DMS79 (cell line): ENCODE data around the gene RASAL1.

Source experiments
- DNase-seq: peaks from one replicate; lab custom pipeline; 2025; lab: John Stamatoyannopoulos, UW

RASAL1 gene

DNA sequence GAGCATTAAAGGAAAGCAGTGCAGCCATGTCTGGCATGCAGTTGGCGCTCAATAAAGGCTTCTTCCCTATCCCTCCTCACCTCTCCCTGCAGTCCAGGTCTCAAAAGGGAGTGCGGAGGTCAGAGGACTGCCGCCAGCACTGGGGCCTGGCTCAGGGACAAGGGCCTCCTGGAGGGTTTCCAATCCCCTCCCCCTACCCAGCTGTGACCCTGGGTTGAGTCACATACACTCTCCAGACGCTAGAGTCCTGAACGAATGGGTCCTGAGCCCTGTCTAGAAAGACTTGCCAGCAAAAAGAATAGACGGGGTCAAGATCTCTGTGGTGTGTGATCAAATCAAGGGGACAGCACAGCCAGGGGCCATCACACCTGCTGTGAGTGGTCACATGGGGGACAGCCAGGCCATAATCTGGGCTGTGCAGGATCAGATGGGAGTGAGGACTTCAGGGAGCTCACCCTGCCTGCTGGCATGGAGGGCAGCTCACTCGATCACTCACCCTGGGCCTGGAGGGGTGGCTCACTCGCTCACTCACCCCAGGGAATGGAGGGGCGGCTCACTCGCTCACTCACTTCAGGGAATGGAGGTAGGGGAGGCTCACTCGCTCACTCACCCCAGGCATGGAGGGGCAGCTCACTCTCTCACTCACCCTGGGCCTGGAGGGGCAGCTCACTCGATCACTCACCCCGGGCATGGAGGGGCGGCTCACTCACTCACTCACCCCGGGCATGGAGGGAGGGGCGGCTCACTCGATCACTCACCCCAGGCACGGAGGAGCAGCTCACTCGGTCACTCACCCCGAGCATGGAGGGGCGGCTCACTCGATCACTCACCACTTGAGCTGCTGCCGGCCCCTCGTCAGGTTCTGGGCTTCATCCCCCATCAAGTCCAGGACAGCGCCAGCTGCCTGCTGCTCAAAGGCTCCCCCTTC, 26.8 kb upstream of the RASAL1 start:
- no peak for DNase-seq

DNA sequence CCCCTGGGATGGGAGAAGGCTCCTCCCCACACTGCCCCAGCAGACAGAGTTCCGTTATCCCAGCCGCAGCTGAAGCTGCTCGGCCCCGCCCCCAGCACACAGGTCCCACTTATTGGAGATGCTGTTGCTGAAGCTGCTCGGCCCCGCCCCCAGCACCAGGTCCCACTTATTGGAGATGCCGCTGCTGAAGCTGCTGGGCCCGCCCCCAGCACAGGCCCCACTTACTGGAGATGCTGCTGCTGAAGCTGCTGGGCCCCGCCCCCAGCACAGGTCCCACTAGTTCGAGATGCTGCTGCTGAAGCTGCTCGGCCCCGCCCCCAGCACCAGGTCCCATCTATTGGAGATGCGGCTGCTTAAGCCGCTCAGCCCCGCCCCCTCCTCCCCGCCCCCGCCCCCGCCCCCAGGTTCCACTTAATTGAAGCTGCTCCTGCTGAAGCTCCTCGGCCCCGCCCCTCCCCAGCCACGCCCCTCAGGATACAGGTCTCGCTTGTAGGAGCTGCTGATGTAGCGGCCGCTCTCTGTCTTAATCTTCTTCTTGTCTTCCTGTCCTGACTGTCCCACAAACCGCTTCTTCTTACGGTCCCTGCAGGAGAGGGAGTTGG, 26.0 kb upstream of the RASAL1 start:
- DNase-seq: no peak

- DNase-seq: no peak
Observed at GRCh38 chr12:113159937-113160336, 24.4 kb upstream of the RASAL1 start.

GRCh38 chr12:113158439-113159203, 23.1 kb upstream of the RASAL1 start:
- no peak for DNase-seq

DNA sequence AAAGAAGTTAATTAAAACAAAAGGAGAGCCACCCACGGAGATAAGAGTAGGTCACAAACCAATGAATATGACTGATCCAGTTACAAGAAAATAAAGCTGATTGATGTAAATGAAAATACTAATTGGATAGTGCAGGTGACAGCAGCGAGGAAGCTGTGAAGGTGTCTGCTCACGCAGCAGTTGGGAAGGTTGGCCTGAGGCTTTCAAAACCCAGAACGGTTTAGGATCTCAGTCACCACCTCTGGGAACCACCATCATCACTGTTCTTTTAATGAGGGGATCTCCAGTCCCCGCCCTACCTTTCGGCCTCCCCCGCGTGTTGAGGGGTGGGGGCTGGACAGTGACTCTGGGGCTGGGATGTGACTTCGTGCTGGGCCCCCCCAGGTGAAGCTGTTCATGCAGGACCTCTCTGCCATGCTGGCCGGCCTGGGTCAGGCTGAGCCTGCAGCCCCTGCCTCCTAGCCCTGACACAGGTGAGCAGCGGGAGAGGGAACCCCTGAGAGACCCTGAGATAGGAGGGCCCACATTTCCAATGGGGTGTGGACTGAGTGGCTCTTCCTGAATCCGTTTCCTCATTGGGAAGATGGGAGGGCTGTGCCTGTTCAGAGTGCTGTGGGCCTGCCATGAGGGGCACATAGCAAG, 21.8 kb upstream of the RASAL1 start:
- DNase-seq: no peak

DNA sequence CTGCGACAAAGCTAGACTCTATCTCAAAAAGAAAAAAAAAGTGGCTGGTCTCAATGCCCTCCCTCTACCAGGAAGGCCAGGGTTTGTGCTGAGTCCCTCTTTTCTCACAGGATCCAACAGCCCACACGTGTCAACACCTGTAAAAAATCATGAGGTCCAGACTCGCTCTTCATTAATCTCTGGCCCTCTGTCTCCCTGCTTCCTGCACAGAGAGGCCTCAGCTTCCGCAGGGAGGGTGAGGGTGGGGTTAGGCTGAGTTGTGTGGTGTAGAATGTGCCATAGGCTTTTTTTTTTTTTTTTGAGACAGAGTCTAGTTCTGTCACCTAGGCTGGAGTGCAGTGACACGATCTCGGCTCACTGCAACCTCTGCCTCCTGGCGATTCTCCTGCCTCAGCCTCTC, 20.1 kb upstream of the RASAL1 start:
- DNase-seq: no peak

- no peak for DNase-seq
Observed at GRCh38 chr12:113155060-113155459, 19.5 kb upstream of the RASAL1 start.

- DNase-seq: no peak
Observed at GRCh38 chr12:113154351-113154973, 18.9 kb upstream of the RASAL1 start.

- DNase-seq: peak; percentile 60
Observed at GRCh38 chr12:113152835-113153814, 17.6 kb upstream of the RASAL1 start.

GRCh38 chr12:113152196-113152834, 16.8 kb upstream of the RASAL1 start:
- DNase-seq: no peak

- no peak for DNase-seq
Observed at GRCh38 chr12:113151655-113152054, 16.1 kb upstream of the RASAL1 start.

GRCh38 chr12:113149361-113150150, 14.0 kb upstream of the RASAL1 start, which contains the start of gene CFAP73:
Gene CFAP73, plus strand, starts transcription at chr12:113149724. Its CDS starts 134 bp downstream, at chr12:113149858.
- peak; percentile 63 for DNase-seq

DNA sequence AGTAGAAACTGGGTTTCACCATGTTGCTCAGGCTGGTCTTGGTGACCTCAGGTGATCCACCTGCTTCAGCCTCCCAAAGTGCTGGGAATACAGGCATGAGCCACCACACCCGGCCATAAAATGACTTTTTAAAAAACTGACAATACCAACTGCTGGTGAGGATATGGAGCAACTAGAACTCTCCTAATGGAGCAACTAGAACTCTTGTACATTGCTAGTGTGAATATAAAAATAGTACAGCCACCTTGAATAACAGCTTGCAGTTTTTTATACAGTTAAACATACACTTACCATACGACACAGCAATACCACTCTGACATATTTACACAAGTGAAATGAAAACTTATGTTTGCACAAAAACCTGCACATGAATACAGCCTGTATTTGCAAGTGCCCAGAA, 11.4 kb upstream of the RASAL1 start:
- no peak for DNase-seq

DNA sequence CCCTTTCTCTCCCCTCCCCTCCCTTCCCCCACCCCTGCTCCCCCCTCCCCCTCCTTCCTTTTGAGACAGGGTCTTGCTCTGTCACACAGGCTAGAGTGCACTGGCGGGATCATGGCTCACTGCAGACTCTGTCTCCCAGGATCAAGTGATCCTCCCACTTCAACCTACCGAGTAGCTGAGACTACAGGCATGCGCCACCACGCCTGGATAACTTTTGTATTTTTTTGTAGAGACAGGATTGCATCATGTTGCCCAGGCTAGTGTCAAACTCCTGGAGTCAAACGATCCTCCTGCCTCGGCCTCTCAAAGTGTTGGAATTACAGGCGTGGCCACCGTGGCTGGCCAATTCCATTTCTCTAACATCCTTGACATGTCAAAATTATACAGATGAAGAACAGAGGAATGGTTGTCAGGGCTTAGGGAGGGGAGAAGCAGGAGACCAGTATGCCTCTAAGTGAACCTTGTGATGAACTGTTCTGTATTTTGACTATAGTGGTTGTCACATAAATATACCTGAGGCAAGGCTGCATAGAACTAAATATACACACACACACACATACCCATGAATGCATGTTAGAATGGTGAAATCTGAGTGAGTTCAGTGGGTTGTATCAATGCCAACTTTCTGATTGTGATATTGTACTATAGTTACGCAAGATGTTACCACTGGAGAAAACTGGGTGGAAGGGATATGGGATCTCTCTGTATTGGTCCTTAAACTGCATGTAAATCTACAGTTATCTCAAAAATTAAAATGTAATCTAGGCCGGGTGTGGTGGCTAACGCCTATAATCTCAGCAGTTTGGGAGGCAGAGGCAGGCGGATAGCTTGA, 10.4 kb upstream of the RASAL1 start:
- DNase-seq: no peak

DNA sequence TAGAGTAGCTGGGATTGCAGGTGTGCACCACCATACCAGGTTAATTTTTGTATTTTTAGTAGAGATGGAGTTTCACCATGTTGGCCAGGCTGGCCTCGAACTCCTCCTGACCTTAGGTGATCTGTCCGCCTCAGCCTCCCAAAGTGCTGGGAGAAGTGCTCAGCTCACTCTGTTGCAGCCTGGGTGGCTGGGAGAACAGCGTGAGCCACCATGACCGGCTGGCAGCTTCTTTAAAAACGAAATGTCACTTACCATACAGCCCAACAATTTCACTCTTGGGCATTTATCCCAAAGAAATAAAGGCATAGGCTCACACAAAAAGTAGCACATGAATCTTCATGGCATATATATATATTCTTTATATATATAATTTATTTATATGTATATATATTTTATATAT, 9.2 kb upstream of the RASAL1 start:
- no peak for DNase-seq

- DNase-seq: no peak
Observed at GRCh38 chr12:113143959-113144358, 8.4 kb upstream of the RASAL1 start.

GRCh38 chr12:113142886-113143332, 7.3 kb upstream of the RASAL1 start:
- no peak for DNase-seq
